ENCODE results near the gene TADA2B. TPM values are rescaled to one million over a fixed set of nuclear protein-coding genes. Genes with fewer than 3 reads are reported as not detected.
A peak's percentile ranks its signal among the peaks of the same experiment; 100 is the strongest.

Gene TADA2B
- total RNA-seq, 1 experiment from 2014 or later, result 14.3 TPM

DNA sequence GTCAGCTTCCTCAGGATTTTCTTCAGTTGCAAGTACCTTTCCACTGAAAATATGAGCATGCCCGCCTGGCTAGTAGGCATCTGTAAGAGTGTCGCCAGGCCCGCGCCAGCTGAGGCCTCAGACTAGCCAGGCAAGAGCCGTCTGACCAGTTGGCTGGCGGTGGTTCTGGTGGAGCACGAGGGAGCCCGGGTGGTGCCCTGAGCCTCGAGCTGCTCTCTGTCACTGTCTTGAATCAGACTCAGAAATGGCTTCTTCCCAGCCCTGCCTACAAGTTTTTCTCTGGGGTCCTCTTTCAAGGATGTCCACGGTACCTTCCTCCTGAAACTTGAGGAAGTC lies 12.8 kb downstream of the TADA2B start:
- no peak for TF ChIP-seq TCF7 (CRISPR knock-in tag; IDR thresholded peaks at IDR 0.05; ENCODE audit: low read depth)
- no peak for TF ChIP-seq NFATC4 (CRISPR knock-in tag; IDR thresholded peaks at IDR 0.05)
- no peak for TF ChIP-seq ZNF317 (CRISPR knock-in tag; IDR thresholded peaks at IDR 0.05; ENCODE audit: borderline replicate concordance, low read depth)
- TF ChIP-seq, protein P1, sequence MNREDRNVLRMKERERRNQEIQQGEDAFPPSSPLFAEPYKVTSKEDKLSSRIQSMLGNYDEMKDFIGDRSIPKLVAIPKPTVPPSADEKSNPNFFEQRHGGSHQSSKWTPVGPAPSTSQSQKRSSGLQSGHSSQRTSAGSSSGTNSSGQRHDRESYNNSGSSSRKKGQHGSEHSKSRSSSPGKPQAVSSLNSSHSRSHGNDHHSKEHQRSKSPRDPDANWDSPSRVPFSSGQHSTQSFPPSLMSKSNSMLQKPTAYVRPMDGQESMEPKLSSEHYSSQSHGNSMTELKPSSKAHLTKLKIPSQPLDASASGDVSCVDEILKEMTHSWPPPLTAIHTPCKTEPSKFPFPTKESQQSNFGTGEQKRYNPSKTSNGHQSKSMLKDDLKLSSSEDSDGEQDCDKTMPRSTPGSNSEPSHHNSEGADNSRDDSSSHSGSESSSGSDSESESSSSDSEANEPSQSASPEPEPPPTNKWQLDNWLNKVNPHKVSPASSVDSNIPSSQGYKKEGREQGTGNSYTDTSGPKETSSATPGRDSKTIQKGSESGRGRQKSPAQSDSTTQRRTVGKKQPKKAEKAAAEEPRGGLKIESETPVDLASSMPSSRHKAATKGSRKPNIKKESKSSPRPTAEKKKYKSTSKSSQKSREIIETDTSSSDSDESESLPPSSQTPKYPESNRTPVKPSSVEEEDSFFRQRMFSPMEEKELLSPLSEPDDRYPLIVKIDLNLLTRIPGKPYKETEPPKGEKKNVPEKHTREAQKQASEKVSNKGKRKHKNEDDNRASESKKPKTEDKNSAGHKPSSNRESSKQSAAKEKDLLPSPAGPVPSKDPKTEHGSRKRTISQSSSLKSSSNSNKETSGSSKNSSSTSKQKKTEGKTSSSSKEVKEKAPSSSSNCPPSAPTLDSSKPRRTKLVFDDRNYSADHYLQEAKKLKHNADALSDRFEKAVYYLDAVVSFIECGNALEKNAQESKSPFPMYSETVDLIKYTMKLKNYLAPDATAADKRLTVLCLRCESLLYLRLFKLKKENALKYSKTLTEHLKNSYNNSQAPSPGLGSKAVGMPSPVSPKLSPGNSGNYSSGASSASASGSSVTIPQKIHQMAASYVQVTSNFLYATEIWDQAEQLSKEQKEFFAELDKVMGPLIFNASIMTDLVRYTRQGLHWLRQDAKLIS (CRISPR knock-in tag; IDR thresholded peaks at IDR 0.05; ENCODE audit: borderline replicate concordance), result no peak
- TF ChIP-seq, protein P2, sequence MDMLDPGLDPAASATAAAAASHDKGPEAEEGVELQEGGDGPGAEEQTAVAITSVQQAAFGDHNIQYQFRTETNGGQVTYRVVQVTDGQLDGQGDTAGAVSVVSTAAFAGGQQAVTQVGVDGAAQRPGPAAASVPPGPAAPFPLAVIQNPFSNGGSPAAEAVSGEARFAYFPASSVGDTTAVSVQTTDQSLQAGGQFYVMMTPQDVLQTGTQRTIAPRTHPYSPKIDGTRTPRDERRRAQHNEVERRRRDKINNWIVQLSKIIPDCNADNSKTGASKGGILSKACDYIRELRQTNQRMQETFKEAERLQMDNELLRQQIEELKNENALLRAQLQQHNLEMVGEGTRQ (CRISPR knock-in tag; IDR thresholded peaks at IDR 0.05), result no peak
- TF ChIP-seq, protein P3, sequence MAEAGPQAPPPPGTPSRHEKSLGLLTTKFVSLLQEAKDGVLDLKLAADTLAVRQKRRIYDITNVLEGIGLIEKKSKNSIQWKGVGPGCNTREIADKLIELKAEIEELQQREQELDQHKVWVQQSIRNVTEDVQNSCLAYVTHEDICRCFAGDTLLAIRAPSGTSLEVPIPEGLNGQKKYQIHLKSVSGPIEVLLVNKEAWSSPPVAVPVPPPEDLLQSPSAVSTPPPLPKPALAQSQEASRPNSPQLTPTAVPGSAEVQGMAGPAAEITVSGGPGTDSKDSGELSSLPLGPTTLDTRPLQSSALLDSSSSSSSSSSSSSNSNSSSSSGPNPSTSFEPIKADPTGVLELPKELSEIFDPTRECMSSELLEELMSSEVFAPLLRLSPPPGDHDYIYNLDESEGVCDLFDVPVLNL (CRISPR knock-in tag; IDR thresholded peaks at IDR 0.05; ENCODE audit: borderline replicate concordance, low read depth), result no peak
- no peak for TF ChIP-seq ZNF121 (CRISPR knock-in tag; IDR thresholded peaks at IDR 0.05)
- TF ChIP-seq KAT7 (CRISPR knock-in tag; IDR thresholded peaks at IDR 0.05; ENCODE audit: borderline replicate concordance), result no peak
- TF ChIP-seq RORB (CRISPR knock-in tag; IDR thresholded peaks at IDR 0.05), result no peak
- no peak for TF ChIP-seq PRRX2 (CRISPR knock-in tag; IDR thresholded peaks at IDR 0.05)
- TF ChIP-seq, protein P4, sequence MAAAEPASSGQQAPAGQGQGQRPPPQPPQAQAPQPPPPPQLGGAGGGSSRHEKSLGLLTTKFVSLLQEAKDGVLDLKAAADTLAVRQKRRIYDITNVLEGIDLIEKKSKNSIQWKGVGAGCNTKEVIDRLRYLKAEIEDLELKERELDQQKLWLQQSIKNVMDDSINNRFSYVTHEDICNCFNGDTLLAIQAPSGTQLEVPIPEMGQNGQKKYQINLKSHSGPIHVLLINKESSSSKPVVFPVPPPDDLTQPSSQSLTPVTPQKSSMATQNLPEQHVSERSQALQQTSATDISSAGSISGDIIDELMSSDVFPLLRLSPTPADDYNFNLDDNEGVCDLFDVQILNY (CRISPR knock-in tag; IDR thresholded peaks at IDR 0.05), result no peak
- Mint-ChIP-seq H3K27ac (peak overlapping the region; percentile 57; the same call in 1 of the 2 replicates), H3K4me3 (no peak overlapping the region), H3K27me3 (ENCODE audit: low read depth) (no peaks in the 10 kb centered on the region), H3K4me1 (peaks cover 4% of the 10 kb centered on the region), H3K36me3 (peaks cover 38% of the 10 kb centered on the region), H3K9me3 (no peaks in the 10 kb centered on the region)
- ChIA-PET POLR2A (no interaction called here), CTCF (interaction anchor here (1.8 to 3.4 kb wide), 3 partner anchors 13 to 15 kb away, joined by 5 to 25 read pairs (median 10); partner anchors contain the start of gene TADA2B)
- ATAC-seq, result no peak
- DNase-seq (ENCODE audit: low spot score), result no peak

DNA sequence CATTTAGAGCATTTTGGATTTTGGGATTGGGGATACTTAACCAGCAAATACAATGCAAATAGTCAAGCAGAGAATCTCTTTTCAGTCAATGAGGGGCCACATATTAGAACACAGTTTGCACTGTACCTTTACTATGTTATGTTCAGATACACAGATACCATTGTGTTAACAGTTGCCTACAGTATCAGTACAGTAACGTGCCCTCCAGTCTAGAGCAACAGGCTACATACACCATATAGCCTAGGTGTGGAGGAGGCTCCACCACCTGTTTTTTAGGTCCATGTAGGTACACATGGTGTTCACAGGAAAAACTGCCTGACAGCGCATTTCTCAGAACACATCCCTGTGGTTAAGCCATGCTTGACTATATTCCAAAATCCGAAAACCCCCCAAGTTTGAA lies 15.6 kb downstream of the TADA2B start:
- no peak for DNase-seq (ENCODE audit: low spot score)
- ChIA-PET CTCF (interaction anchor here (1.1 kb wide), 1 partner anchor 12 kb away, joined by 5 read pairs; no protein-coding TSS in a partner anchor), POLR2A (no interaction called here)
- H3K4me3 Mint-ChIP-seq, result no peak overlapping the region
- TF ChIP-seq, protein P5, sequence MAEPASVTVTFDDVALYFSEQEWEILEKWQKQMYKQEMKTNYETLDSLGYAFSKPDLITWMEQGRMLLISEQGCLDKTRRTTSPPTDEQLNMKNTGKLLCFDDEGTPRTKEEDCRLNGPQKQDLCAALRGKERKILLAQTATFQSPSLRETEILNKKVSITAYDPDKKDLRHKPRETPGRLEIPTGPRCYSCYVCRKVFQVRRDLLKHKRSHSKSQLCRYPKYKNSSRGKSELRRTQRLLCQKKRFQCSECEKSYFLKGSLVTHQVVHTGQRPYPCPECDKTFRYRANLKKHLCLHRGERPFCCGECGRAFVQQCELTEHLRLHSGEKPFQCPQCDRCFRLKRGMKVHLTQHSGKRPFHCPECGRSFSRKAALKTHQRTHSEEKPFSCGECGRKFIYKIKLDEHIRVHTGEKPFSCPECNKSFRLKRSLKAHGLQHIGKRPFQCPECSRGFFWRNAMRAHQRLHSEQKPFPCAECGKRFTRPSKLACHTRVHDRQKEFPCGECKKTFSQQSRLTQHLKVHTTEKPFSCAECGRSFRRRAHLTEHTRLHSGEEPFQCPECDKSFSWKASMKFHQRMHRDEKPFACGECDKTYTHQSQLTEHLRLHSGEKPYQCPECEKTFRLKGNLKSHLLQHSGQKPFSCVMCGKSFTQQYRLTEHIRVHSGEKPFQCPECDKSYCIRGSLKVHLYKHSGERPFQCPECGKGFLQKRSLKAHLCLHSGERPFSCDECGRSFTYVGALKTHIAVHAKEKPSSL (CRISPR knock-in tag; conservative IDR thresholded peaks at IDR 0.05), result no peak
- TF ChIP-seq NFYB (CRISPR knock-in tag; conservative IDR thresholded peaks at IDR 0.05; ENCODE audit: low read depth) (no peak), ELF4 (CRISPR knock-in tag; IDR thresholded peaks at IDR 0.05; ENCODE audit: low read depth) (no peak), SOX15 (CRISPR knock-in tag; IDR thresholded peaks at IDR 0.05) (no peak), HMGA2 (CRISPR knock-in tag; IDR thresholded peaks at IDR 0.05) (no peak), CBFB (CRISPR knock-in tag; IDR thresholded peaks at IDR 0.05; ENCODE audit: low read depth) (no peak), ZBTB21 (CRISPR knock-in tag; IDR thresholded peaks at IDR 0.05; ENCODE audit: borderline replicate concordance) (no peak), KAT7 (CRISPR knock-in tag; IDR thresholded peaks at IDR 0.05; ENCODE audit: borderline replicate concordance) (no peak)
- TF ChIP-seq, protein P6, sequence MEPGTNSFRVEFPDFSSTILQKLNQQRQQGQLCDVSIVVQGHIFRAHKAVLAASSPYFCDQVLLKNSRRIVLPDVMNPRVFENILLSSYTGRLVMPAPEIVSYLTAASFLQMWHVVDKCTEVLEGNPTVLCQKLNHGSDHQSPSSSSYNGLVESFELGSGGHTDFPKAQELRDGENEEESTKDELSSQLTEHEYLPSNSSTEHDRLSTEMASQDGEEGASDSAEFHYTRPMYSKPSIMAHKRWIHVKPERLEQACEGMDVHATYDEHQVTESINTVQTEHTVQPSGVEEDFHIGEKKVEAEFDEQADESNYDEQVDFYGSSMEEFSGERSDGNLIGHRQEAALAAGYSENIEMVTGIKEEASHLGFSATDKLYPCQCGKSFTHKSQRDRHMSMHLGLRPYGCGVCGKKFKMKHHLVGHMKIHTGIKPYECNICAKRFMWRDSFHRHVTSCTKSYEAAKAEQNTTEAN (CRISPR knock-in tag; IDR thresholded peaks at IDR 0.05), result no peak
- TF ChIP-seq, protein P7, sequence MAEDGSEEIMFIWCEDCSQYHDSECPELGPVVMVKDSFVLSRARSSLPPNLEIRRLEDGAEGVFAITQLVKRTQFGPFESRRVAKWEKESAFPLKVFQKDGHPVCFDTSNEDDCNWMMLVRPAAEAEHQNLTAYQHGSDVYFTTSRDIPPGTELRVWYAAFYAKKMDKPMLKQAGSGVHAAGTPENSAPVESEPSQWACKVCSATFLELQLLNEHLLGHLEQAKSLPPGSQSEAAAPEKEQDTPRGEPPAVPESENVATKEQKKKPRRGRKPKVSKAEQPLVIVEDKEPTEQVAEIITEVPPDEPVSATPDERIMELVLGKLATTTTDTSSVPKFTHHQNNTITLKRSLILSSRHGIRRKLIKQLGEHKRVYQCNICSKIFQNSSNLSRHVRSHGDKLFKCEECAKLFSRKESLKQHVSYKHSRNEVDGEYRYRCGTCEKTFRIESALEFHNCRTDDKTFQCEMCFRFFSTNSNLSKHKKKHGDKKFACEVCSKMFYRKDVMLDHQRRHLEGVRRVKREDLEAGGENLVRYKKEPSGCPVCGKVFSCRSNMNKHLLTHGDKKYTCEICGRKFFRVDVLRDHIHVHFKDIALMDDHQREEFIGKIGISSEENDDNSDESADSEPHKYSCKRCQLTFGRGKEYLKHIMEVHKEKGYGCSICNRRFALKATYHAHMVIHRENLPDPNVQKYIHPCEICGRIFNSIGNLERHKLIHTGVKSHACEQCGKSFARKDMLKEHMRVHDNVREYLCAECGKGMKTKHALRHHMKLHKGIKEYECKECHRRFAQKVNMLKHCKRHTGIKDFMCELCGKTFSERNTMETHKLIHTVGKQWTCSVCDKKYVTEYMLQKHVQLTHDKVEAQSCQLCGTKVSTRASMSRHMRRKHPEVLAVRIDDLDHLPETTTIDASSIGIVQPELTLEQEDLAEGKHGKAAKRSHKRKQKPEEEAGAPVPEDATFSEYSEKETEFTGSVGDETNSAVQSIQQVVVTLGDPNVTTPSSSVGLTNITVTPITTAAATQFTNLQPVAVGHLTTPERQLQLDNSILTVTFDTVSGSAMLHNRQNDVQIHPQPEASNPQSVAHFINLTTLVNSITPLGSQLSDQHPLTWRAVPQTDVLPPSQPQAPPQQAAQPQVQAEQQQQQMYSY (CRISPR knock-in tag; IDR thresholded peaks at IDR 0.05), result no peak
- H3K27ac Mint-ChIP-seq, result peak overlapping the region; percentile 53; the same call in 1 of the 2 replicates
- ATAC-seq, result no peak
- H3K36me3 Mint-ChIP-seq, result peaks cover 64% of the 10 kb centered on the region
- peaks cover 4% of the 10 kb centered on the region for H3K4me1 Mint-ChIP-seq
- no peaks in the 10 kb centered on the region for H3K9me3 Mint-ChIP-seq
- H3K27me3 Mint-ChIP-seq (ENCODE audit: low read depth), result no peaks in the 10 kb centered on the region

All from WTC11 (cell line).